GDM1 (cell line): ENCODE measurements around the gene ZFPM1.

Experiments used
- DNase-seq: peaks from one replicate; lab custom pipeline; 2025; lab: John Stamatoyannopoulos, UW

Gene ZFPM1

DNA sequence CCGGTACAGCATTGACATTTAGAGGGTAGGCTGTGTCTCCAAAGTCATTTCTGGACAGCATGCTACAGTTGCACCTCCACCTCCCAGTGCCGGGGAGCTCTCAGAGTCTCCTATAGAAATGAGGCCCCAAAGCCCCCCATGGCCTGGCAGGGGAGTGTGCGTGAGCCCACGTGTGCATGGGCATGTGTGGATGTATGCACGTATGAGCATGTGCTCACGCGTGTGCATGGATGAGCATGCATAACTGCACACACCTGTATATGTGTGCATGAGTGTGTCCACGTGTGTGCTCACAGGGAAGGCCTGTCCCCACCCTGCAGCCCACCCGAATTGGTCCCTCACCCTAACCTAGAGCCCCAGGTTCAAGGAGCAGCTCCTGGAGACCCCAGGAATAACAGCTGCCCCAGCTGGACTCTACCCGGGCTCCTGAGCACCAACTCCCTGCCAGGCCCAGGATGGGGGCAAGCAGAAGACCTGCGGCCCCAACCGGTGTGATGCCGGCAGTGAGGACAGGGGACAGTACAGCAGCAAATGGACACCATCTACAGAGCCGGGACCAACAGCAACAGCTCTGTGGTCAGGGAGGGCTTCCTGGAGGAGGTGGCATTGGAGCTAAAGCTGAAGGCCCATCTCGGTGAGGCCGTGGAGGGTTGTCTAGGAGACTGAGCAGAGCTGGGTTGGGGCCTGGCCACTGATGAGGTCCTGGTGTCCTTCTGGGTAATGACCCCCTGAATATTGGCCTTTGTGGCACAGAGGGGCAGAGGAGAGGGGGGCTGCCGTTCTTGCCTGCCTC is 35.2 kb upstream of the ZFPM1 start:
- DNase-seq: no peak

DNA sequence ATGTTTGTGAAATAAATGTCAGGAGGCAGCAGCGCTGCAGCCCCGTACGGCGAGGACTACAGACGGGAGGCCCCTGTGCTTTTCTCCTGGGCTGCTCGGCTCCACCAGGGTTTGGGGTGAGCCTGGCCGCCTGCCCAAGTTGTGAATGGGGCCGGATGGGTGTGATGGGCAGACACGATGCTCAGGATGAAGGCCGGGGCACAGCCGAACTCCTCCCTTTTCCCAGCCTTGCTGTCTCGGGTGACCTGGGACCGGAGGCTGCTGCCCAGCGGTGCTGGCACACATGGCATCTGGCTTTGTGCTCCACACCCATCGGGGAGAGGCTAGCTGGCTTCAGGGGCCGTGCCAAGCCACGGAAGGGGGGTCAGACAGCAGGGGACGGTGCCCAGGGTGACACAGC is 34.2 kb upstream of the ZFPM1 start:
- DNase-seq: no peak

DNA sequence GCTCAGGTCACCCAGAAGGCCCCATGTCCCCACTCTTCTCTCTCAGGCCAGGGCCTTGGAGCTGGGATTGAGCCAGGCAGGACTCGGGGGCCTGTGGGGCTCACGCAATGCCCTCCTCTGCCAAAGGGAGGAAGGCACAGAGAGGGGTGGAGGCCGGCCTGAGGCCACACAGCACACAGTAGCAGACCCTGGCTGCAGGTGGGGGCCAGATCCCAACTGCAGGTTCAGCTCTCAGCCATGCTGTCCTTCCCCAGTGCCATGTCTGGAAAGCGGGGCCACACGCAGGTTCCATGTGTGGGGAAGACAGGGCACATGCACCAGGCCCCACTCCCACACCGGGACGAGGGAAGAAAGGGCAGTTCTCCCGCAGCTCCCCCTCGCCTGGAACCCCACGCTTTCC is 33.3 kb upstream of the ZFPM1 start:
- DNase-seq: no peak

DNA sequence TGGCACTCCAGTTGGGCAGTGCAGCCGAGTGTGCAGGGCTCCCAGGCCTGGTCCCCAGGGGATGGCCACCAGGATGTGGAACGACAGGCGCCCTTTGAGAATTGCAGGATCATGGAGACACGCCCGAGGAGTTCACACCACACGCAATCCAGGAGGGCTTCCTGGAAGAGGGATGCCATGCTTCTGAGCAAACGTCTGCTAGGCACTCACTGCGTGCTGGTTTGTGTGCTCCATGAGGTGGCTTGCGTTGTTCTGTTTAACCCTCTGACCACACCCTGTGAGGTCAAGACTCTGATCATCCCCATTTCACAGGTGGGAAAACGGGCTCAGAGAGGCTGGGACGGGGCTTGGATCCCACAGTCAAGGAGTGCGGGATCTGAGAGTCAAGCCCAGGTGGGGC is 32.6 kb upstream of the ZFPM1 start:
- DNase-seq: no peak

DNA sequence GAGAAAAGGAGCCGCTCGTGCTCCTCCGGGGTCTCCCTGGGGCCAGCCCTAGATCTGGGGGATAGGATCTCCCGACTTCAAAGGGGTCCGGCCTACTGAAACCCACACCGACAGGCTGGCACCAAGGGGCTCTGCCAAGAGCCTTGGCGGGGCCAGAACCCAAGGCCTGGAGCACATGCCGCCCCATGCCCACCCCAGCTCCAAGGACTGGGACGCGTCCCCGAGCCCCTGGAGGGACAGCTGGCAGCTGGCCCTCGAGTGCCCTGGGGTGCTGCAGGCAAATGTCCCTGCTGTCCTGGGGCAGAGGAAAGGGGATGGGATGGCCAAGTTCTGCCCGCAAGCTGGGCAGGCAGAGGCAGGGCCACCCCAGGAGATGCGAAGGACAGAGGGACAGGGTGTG is 31.8 kb upstream of the ZFPM1 start:
- no peak for DNase-seq

DNA sequence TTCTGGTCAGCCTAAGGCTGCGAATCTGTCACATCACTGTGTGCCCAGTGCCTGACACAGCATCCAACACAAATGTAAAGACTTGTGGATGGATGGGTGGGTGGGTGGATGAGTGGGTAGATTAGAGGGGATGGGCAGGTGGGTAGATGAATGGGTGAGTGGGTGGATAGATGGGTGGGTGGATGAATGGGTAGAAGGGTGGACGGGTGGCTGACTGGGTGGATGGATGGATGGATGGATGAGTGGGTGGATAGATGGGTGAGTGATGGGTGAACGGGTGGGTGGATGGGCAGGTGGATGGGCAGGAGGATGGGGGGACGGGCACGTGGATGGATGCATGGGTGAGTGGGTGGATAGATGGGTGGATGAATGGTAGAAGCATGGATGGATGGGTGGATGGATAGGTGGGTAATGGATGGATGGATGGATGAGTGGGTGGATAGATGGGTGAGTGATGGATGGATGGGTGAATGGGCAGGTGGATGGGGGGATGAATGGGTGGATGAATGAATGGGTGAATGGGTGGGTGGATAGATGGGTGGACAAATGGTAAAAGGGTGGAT is 31.1 kb upstream of the ZFPM1 start:
- DNase-seq: no peak

DNA sequence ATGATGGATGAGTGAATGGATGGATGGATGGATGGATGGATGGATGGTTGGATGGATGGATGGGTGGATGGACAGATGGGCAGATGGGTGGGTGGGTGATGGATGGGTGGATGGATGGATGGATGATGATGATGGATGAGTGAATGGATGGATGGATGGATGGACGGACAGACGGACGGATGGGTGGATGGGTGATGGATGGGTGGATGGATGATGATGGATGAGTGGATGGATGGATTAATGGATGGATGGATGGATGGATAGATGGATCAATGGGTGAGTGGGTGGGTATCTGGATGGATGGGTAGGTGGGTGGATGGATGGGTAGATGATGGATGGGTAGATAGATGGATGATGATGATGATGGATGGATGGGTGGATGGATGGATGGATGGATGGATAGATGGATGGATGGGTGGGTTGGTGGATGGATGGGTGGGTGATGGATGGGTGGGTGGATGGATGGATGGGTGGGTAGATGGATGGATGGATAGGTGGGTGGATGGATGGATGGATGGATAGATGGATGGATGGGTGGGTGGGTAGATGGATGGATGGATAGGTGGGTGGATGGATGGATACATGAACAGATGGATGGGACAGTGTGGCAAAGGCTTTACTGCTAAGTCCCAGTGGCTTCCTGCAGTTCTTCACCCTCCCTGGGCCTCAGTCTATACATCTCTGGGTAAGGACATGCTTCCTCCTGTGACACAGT is 30.2 kb upstream of the ZFPM1 start:
- no peak for DNase-seq

DNA sequence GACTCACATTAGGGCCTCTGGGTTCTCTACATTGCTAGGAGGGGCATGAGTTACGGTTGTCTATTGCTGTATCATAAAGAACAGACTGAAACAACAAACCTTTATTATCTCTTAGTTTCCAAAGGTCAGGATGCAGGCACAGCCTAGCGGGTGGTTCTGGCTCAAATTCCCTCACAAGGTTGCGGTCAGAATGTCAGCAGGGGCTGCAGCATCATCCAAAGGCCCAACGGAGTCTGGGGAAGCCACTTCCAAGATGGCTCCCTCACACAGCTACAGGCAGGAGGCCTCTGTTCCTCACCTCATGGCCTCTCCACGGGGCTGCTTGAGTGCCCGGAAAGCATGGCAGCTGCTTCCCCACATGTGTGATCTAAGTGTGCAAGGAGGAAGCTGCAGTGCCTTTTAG is 29.6 kb upstream of the ZFPM1 start:
- DNase-seq: no peak

DNA sequence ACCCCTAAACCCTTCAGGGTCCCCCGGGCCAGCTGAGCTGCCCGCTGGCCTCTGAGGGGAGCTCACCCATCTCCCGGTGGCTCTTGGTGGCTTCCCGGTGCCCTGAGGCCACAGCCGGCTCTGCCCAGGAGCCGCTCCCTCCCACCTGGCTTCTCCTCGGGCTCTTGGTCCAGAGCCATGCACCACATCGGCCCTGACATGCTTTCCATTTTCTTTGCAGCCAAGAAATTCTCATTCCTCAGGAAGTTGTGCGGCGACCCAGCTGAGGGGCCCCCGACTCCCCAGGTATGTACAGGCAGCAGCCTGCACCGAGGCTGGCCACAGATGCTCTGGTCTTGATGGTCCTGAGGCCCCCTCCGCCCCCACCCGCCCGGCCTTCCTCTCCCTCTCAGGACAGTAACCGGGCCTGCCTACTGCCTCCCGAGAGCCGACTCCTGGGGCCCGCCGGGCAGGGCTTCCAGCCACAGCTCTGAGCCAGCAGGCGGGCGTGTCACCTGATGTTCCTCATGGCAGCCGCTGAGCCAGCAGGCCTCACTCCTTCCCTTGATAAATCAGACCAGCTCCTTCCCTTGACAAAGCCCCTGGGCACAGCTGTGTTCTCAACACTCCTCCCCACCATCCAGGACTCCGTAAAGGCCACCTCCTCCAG is 28.4 kb upstream of the ZFPM1 start:
- DNase-seq: no peak

DNA sequence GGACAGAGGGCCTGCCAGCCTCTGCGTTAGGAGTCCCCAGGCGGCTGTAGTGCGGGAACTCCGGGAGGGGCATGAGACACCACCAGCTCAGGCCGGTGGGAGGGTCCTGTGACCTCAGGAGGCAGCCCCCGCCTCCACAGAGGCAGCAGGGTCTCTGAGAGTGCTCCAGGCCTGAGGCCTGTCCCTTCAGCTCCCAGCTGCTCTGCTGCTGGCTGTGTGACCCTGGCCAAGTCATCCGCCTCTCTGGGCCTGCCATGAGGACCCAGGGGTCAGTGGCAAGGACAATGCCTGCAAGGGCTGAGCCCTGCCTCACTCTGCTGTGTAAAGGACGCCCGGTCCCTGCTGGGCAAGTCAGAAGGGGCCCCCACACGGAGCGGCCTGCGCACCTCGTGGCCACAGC is 27.1 kb upstream of the ZFPM1 start:
- no peak for DNase-seq

DNA sequence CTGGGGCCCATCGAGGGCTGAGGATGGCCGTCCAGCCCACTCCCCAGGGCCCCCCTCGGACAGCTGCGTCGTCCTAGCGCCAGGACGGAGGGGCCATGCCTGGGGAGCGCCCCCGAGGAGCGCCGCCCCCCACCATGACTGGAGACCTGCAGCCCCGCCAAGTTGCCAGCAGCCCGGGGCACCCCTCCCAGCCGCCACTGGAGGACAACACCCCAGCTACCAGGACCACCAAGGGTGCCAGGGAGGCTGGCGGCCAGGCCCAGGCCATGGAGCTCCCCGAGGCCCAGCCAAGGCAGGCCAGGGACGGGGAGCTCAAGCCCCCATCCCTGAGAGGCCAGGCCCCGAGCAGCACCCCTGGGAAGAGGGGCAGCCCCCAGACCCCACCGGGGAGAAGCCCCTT is 25.7 kb upstream of the ZFPM1 start:
- no peak for DNase-seq

DNA sequence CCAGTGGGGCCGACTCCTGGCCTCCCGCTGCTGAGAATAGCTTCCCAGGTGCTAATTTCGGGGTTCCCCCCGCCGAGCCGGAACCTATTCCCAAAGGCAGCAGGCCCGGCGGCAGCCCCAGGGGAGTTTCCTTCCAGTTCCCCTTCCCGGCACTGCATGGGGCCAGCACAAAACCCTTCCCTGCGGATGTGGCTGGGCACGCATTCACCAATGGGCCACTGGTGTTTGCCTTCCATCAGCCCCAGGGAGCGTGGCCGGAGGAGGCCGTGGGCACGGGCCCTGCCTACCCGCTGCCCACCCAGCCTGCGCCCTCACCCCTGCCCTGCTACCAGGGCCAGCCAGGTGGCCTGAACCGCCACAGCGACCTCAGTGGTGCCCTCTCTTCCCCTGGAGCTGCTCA is 24.9 kb upstream of the ZFPM1 start:
- no peak for DNase-seq

DNA sequence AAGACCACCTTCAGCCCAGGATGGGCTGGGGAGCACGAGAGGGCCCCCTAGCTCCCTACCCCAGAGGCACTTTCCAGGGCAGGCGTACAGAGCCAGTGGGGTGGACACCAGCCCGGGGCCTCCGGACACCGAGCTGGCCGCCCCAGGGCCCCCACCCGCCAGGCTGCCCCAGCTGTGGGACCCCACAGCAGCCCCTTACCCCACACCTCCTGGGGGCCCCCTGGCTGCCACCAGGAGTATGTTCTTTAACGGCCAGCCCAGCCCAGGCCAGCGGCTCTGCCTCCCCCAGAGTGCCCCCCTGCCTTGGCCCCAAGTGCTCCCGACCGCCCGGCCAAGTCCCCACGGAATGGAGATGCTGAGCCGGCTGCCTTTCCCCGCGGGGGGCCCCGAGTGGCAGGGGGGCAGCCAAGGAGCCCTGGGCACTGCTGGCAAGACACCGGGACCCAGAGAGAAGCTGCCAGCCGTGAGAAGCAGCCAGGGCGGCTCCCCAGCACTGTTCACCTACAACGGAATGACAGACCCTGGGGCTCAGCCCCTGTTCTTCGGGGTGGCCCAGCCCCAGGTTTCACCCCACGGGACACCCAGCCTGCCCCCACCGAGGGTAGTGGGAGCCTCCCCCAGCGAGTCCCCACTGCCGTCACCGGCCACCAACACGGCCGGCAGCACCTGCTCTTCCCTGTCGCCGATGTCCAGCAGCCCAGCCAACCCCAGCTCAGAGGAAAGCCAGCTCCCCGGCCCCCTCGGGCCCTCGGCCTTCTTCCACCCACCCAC is 24.3 kb upstream of the ZFPM1 start:
- no peak for DNase-seq

DNA sequence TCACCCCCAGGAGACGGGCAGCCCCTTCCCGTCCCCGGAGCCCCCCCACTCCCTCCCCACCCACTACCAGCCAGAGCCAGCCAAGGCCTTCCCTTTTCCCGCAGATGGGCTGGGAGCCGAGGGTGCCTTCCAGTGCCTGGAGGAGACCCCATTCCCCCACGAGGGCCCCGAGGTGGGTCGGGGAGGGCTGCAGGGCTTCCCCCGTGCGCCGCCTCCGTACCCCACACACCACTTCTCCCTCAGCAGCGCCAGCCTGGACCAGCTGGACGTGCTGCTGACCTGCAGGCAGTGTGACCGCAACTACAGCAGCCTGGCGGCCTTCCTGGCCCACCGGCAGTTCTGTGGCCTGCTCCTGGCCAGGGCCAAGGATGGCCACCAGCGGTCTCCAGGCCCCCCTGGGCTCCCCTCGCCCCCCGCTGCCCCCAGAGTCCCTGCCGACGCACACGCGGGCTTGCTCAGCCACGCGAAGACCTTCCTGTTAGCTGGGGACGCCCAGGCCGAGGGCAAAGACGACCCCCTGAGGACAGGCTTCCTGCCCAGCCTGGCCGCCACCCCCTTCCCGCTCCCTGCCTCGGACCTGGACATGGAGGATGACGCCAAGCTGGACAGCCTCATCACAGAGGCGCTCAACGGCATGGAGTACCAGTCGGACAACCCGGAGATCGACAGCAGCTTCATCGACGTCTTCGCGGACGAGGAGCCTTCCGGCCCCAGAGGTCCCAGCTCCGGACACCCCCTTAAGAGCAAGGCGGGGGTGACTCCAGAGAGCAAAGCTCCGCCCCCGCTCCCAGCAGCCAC is 23.5 kb upstream of the ZFPM1 start:
- DNase-seq: no peak

DNA sequence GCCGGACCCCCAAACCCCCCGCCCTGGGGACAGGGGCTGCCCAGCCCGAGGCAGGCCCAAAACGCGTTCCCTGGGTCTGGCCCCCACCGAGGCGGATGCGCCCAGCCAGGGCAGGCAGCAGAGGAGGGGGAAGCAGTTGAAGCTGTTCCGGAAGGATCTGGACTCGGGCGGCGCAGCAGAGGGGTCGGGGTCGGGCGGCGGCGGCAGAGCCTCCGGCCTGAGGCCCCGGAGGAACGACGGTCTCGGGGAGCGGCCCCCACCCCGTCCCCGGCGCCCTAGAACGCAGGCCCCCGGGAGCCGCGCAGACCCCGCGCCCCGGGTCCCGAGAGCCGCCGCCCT is 22.9 kb upstream of the ZFPM1 start:
- DNase-seq: no peak

DNA sequence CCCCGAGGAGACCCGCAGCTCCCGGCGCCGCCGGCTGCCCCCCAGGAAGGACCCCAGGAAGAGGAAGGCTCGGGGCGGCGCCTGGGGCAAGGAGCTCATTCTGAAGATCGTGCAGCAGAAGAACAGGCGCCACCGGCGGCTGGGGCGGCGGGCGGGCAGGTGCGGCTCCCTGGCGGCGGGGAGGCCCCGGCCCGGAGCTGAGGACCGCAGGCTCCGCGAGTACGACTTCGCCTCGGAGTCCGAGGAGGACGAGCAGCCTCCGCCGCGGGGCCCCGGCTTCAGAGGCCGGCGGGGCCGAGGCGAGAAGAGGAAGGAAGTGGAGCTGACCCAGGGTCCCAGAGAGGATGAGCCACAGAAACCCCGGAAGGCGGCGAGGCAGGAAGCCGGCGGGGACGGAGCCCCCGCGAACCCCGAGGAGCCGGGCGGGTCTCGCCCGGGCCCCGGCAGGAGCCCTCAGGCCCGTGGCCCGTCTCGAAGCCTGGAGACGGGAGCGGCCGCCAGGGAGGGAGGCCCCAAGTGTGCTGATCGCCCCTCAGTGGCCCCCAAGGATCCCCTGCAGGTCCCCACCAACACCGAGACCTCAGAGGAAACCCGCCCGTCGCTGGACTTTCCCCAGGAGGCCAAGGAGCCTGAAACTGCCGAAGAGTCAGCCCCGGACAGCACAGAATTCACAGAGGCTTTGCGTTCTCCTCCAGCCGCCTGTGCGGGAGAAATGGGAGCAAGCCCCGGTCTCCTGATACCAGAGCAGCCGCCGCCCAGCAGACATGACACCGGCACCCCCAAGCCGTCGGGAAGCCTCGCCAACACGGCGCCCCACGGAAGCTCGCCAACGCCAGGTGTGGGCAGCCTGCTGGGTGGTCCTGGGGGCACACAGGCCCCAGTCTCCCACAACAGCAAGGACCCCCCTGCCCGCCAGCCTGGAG is 22.3 kb upstream of the ZFPM1 start:
- peak; percentile 6 for DNase-seq

DNA sequence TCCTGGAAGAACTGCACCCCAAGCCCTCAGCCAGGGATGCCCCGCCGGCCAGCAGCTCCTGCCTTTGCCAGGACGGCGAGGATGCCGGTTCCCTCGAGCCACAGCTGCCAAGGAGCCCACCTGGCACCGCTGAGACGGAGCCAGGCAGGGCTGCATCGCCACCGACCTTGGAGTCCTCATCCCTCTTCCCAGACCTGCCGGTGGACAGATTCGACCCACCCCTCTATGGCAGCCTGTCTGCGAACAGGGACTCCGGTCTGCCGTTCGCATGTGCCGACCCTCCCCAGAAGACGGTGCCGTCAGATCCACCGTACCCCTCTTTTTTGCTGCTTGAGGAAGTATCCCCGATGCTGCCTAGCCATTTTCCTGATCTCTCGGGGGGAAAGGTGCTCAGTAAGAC is 21.4 kb upstream of the ZFPM1 start:
- DNase-seq: no peak

DNA sequence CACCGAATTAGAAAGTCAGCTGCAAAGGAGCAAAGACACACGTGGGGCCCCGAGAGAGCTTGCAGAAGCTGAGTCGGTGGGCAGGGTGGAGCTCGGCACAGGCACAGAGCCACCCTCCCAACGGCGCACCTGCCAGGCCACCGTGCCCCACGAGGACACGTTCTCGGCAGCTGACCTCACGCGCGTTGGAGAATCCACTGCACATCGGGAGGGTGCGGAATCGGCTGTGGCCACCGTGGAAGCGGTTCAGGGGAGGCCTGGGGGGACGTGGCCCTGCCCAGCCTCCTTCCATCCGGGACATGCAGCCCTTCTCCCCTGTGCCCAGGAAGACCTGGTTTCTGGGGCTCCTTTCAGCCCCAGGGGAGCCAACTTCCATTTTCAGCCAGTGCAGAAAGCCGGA is 20.9 kb upstream of the ZFPM1 start:
- no peak for DNase-seq

DNA sequence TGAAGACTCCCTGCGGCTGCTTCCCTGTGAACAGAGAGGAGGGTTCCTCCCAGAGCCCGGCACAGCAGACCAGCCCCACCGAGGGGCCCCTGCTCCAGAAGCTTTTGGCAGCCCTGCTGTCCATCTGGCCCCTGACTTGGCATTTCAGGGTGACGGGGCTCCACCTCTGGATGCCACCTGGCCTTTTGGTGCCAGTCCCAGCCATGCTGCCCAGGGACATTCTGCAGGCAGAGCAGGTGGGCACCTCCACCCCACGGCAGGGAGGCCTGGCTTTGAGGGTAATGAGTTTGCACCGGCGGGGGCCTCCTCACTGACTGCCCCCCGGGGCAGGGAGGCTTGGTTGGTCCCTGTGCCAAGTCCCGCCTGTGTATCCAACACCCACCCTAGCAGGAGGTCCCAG is 20.3 kb upstream of the ZFPM1 start:
- no peak for DNase-seq

DNA sequence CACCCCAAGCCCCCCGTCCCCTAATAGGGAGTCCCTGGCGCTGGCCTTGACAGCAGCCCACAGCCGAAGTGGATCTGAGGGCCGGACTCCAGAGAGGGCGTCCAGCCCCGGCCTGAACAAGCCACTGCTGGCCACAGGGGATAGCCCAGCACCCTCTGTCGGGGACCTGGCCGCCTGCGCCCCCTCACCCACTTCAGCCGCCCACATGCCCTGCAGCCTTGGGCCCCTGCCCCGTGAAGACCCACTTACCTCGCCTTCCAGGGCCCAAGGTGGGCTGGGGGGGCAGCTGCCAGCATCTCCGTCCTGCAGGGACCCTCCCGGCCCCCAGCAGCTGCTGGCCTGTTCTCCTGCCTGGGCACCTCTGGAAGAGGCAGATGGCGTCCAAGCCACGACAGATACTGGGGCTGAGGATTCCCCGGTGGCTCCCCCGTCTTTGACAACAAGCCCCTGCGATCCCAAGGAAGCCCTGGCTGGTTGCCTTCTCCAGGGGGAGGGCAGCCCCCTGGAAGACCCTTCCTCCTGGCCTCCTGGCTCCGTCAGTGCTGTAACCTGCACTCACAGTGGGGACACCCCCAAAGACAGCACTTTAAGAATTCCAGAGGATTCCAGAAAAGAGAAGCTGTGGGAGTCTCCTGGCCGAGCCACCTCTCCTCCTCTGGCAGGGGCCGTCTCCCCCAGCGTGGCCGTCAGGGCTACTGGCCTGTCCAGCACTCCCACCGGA is 19.3 kb upstream of the ZFPM1 start:
- no peak for DNase-seq
